Ascending aorta (tissue), 2 donors: Measurements from ENCODE around the gene PPARG. TPM values are rescaled to one million over a fixed set of nuclear protein-coding genes. Genes with fewer than 3 reads are reported as not detected.

Source experiments
- DNase-seq, 2 donors: peaks; one replicate each; pipeline ENCODE4 v3.0.0-alpha.2; 2019; ENCODE audit warnings: low spot score in 2 of 2
- H3K27ac ChIP-seq, 2 donors: fragments of 200-600 bp; sonication (generic); one replicate each; pipeline ENCODE4 v1.5.1; 2016 to 2017; ENCODE audit warnings: mild to moderate bottlenecking in 1 of 2
- H3K27me3 ChIP-seq: fragments of 200-600 bp; sonication (generic); one replicate; pipeline ENCODE4 v1.5.1; 2017
- H3K36me3 ChIP-seq, 2 donors: fragments of 200-600 bp; sonication (generic); one replicate each; pipeline ENCODE4 v1.5.1; 2016
- H3K4me1 ChIP-seq, 2 donors: fragments of 200-600 bp; sonication (generic); one replicate each; pipeline ENCODE4 v1.5.1; 2016 to 2017; ENCODE audit warnings: mild to moderate bottlenecking in 1 of 2
- H3K4me3 ChIP-seq, 2 donors: fragments of 200-600 bp; sonication (generic); one replicate each; pipeline ENCODE4 v1.5.1; 2016 to 2017; ENCODE audit warnings: mild to moderate bottlenecking in 1 of 2
- H3K9me3 ChIP-seq, 2 donors: fragments of 200-600 bp; sonication (generic); one replicate each; pipeline ENCODE4 v1.5.1; 2016
- CTCF ChIP-seq, 3 experiments: fragments of 200-600 bp in 2 of 3; fragments of 450-650 bp in 1 of 3; sonication (generic) in 2 of 3; IDR thresholded peaks; one replicate each; pipeline ENCODE4 v1.5.1; 2016 to 2019; ENCODE audit warnings: antibody characterized with exemption in 3 of 3, mild to moderate bottlenecking in 1 of 3, moderate library complexity in 1 of 3
- intact Hi-C: fragments of 100-400 bp; cut with DNase I; formaldehyde crosslinking; loops from one replicate; pipeline ENCODE4 v1.15.1; 2023
- total RNA-seq: library from RNA; depleted of rRNA; stranded (reverse); fragments of >200 nt; gene quantifications from one replicate; pipeline ENCODE4 v1.1.0, GENCODE V29; 2016

PPARG gene
- total RNA-seq, 1 donor from 2014 or later, result 23.5 TPM

DNA sequence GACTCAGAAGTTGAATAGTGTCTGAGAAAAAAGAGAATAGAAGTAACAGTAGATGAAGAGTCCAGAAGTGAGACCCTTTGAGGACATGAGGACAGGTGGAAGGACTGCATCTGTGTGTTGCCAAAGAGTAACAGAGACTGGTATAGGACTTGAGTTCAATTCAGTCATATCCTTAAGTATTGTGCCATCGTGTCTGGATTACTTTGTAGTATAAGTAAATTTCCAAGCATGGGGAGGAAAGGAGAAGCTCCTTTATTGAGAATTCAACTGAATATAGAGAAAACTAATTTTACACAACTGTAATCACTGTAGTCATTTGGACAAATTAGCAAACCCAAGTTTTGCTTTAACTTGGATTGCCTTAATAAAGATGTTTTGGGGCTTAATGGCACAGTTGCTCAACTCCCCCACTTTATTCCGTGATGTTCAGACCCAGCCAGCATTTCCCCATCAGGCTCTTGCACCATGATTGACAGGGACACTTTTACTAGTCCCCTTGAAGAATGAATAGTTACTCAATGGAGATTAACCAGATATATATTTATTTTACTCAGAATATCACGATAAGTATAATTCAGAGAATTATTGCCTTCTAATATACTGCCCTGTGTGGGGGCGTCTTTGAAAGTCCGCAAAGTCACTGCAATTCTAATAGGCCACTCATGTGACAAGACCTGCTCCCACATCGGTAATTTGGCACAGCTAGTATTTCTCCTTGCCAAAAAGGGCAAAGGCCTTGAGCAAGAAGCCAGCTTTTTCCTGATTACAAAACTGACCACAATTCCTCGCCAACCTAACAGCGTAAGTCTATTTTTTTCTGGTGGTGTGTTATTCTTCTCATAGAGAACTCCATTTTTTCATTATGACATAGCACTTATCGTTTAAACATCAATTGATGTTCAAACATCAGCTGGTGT, 61.3 kb downstream of the PPARG start:
- H3K36me3 ChIP-seq, result no peaks in the 10 kb centered on the region
- no peak overlapping the region for H3K27ac ChIP-seq
- DNase-seq, result peak in 1 of 2 donors; percentile 68
- no peak overlapping the region for H3K4me3 ChIP-seq
- intact Hi-C loops, result no loop called here
- TF ChIP-seq CTCF (IDR thresholded peaks at IDR 0.05), result no peak
- no peaks in the 10 kb centered on the region for H3K27me3 ChIP-seq
- no peaks in the 10 kb centered on the region for H3K9me3 ChIP-seq
- no peaks in the 10 kb centered on the region for H3K4me1 ChIP-seq

GRCh38 chr3:12351145-12351544, 62.3 kb downstream of the PPARG start:
- no peak overlapping the region for H3K27ac ChIP-seq

DNA sequence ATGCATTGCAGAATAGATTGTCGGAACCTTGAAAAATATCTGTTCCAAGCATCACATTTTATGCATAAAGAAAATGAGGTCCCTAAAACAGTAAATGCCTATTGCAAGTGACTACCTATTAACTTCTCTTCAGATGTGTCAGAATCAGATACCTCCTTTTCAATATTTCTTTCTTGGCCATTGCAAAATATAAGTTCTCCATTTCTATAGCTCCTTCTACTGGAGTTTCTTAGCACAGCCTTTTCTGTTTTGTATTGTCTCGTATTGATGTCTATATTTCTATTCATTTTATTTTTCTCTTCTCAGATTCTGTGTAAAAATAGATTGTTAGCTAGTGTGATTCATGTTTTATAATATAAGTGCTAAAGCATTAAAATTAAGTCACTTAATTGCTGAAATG, 63.4 kb downstream of the PPARG start:
- Histone ChIP-seq H3K27me3 (no peaks in the 10 kb centered on the region), H3K4me3 (no peak overlapping the region), H3K27ac (no peak overlapping the region), H3K36me3 (no peaks in the 10 kb centered on the region), H3K4me1 (no peaks in the 10 kb centered on the region), H3K9me3 (no peaks in the 10 kb centered on the region)
- intact Hi-C loops, result no loop called here
- no peak for TF ChIP-seq CTCF (IDR thresholded peaks at IDR 0.05)
- DNase-seq, result no peak

More at GRCh38 chr3:12351145-12351544, 62.3 kb downstream of the PPARG start:
- Histone ChIP-seq H3K4me3 (no peak overlapping the region), H3K4me1 (no peaks in the 10 kb centered on the region), H3K9me3 (no peaks in the 10 kb centered on the region), H3K36me3 (no peaks in the 10 kb centered on the region), H3K27me3 (no peaks in the 10 kb centered on the region)
- intact Hi-C loops, result no loop called here
- DNase-seq, result no peak
- TF ChIP-seq CTCF (IDR thresholded peaks at IDR 0.05), result no peak

DNA sequence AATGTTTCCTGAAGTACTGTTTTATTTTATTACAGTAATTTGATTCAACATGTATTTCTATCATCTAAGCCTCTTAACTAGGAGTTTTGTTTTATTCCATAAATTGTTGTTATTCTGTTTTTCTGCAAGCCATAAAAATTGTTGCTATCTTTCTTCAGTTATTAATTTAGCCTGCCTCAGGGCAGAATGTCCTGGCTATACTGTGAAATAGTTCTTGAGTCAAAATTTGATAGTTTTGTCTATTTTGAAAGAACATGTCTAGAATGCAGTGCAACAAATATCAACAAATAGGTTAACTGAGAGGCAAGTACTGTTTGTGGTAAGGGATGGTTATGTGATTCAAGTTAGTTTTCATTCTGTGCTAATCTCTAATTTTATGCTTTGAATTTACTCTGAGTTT, 63.9 kb downstream of the PPARG start:
- intact Hi-C loops, result no loop called here
- no peaks in the 10 kb centered on the region for H3K9me3 ChIP-seq
- no peak overlapping the region for H3K27ac ChIP-seq
- H3K4me1 ChIP-seq, result no peaks in the 10 kb centered on the region
- no peak overlapping the region for H3K4me3 ChIP-seq
- no peak for TF ChIP-seq CTCF (IDR thresholded peaks at IDR 0.05)
- DNase-seq, result no peak
- no peaks in the 10 kb centered on the region for H3K27me3 ChIP-seq
- no peaks in the 10 kb centered on the region for H3K36me3 ChIP-seq

- Histone ChIP-seq H3K27me3 (no peaks in the 10 kb centered on the region), H3K4me1 (no peaks in the 10 kb centered on the region), H3K9me3 (no peaks in the 10 kb centered on the region), H3K4me3 (no peak overlapping the region), H3K36me3 (no peaks in the 10 kb centered on the region), H3K27ac (no peak overlapping the region)
- intact Hi-C loops, result no loop called here
- no peak for TF ChIP-seq CTCF (IDR thresholded peaks at IDR 0.05)
- DNase-seq, result no peak
Observed at GRCh38 chr3:12353796-12354525, 65.1 kb downstream of the PPARG start.
